PC-3 (cell line): Measurements from ENCODE around the gene NDUFV3. TPM values are rescaled to one million over a fixed set of nuclear protein-coding genes. Genes with fewer than 3 reads are reported as not detected.

Experiments used
- ATAC-seq: fragments of 200-7000 bp; cut with Tn5 transposase; 2 replicates; pipeline ENCODE4 v1.9.1; 2020; ENCODE audit warnings: mild to moderate bottlenecking, moderate library complexity
- BruUV-seq: library from RNA; stranded (reverse); fragments of 400-500 nt; replicated peaks from 2 replicates; lab custom pipeline; 2021; lab: Mats Ljungman, UMichigan
- CTCF ChIA-PET: fragments of 300-600 bp; sonication (Branson Sonifier 250); formaldehyde crosslinking; loops from one replicate; lab custom pipeline; 2022; ENCODE audit warnings: antibody characterized with exemption; lab: Charles Lee
- POLR2A ChIA-PET: fragments of 300-600 bp; sonication (Branson Sonifier 250); formaldehyde crosslinking; loops from one replicate; lab custom pipeline; 2022; ENCODE audit warnings: antibody characterized with exemption; ENCODE audit not compliant: unreplicated experiment; lab: Charles Lee
- DNase-seq: peaks from one replicate; pipeline ENCODE4 v3.0.0-alpha.2; 2015
- H2AFZ ChIP-seq: fragments of 300-600 bp; sonication (generic); 2 replicates; pipeline ENCODE4 v1.6.0; 2016; ENCODE audit warnings: antibody characterized with exemption, low read length
- H3F3A ChIP-seq: fragments of 300-600 bp; sonication (generic); one replicate; pipeline ENCODE4 v1.6.0; 2017; ENCODE audit warnings: antibody characterized with exemption, low read length, control low read depth, mild to moderate bottlenecking; ENCODE audit not compliant: unreplicated experiment
- H3K27ac ChIP-seq: fragments of 300-600 bp; sonication (generic); 2 replicates; pipeline ENCODE4 v1.5.1; 2016; ENCODE audit warnings: mild to moderate bottlenecking, low read length
- H3K27me3 ChIP-seq: fragments of 300-600 bp; sonication (generic); 2 replicates; pipeline ENCODE4 v1.6.1; 2016; ENCODE audit warnings: low read length, mixed read lengths
- H3K36me3 ChIP-seq: fragments of 300-600 bp; sonication (generic); 2 replicates; pipeline ENCODE4 v1.6.1; 2016; ENCODE audit warnings: low read depth, mixed run types, low read length, mixed read lengths
- H3K4me1 ChIP-seq: fragments of 300-600 bp; sonication (generic); 2 replicates; pipeline ENCODE4 v1.5.1; 2016; ENCODE audit warnings: low read length; ENCODE audit not compliant: insufficient read depth
- H3K4me2 ChIP-seq: fragments of 300-600 bp; sonication (generic); 2 replicates; pipeline ENCODE4 v1.6.0; 2016; ENCODE audit warnings: low read length
- H3K4me3 ChIP-seq: fragments of 300-600 bp; sonication (generic); 2 replicates; pipeline ENCODE4 v1.5.1; 2016; ENCODE audit warnings: mild to moderate bottlenecking, low read length, mixed read lengths
- H3K79me2 ChIP-seq: fragments of 300-600 bp; sonication (generic); 2 replicates; pipeline ENCODE4 v1.6.1; 2017; ENCODE audit warnings: low read length, mixed read lengths
- H3K9ac ChIP-seq: fragments of 300-600 bp; sonication (generic); 2 replicates; pipeline ENCODE4 v1.6.0; 2016; ENCODE audit warnings: mild to moderate bottlenecking, low read length
- H3K9me2 ChIP-seq: fragments of 300-600 bp; sonication (generic); replicated peaks from 2 replicates; pipeline ENCODE4 v1.6.1; 2016; ENCODE audit warnings: mixed run types, low read length, mixed read lengths
- H3K9me3 ChIP-seq: fragments of 300-600 bp; sonication (generic); 2 replicates; pipeline ENCODE4 v1.6.1; 2016; ENCODE audit warnings: low read length, mixed read lengths
- H4K20me1 ChIP-seq: fragments of 300-600 bp; sonication (generic); 2 replicates; pipeline ENCODE4 v1.6.1; 2016; ENCODE audit warnings: low read length, mixed read lengths
- EZH2 ChIP-seq: fragments of 300-600 bp; sonication (generic); IDR thresholded peaks from one replicate; pipeline ENCODE4 v1.6.1; 2017; ENCODE audit warnings: antibody characterized with exemption, mild to moderate bottlenecking, low read length; ENCODE audit not compliant: unreplicated experiment
- EZH2phosphoT487 ChIP-seq: fragments of 300-600 bp; sonication (generic); IDR thresholded peaks from 2 replicates; pipeline ENCODE4 v1.6.1; 2018; ENCODE audit warnings: mild to moderate bottlenecking, antibody characterized with exemption, low read length, borderline replicate concordance
- intact Hi-C: fragments of 100-400 bp; cut with micrococcal nuclease; formaldehyde crosslinking; loops from 2 replicates; pipeline ENCODE4 v1.9.0; 2023
- total RNA-seq: library from RNA; depleted of rRNA; stranded (reverse); fragments of >200 nt; gene quantifications from 2 replicates; pipeline ENCODE4 v1.2.3, GENCODE V29; 2014
- TF ChIP-seq, protein P1 (sequence below): fragments of 300-600 bp; sonication (generic); conservative IDR thresholded peaks from 2 replicates; pipeline ENCODE4 v1.5.1; 2017; ENCODE audit warnings: antibody characterized with exemption, low read depth, mild to moderate bottlenecking, low read length

The NDUFV3 gene
- total RNA-seq, 1 experiment from 2014 or later: 61.6 TPM

DNA sequence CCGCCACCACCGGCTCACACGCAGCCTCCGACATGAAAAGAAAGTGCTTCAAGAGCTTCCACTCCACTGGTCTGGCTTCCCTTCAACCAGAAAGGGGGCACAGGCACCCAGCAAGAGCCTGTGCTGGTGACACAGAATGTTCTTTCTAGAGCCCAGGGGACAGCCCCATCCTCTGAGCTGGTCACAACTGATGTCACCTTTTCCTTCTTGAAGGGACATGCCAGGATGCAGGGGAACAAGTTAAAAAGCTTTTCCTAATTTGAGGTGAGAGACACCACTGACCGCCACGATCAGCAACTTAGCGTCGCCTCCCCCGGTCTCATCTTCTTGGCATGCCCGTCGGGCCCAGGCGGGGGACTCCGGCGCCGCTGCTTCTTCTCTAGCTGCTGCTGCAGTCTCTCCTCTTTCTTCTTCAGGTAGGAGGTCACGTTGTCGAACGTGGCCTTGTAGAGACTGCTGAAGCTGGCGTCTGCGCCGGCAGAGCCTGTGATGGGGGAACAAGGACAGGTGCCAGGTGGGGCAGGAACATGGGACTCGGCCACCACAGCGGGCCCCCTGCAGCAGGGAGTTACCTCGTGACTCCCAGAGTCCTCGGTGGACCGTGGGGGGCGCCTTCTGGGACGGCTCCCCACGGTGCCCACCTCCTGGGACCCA lies 43.2 kb upstream of the NDUFV3 start:
- H3K79me2 ChIP-seq: peaks cover 33% of the 10 kb centered on the region

DNA sequence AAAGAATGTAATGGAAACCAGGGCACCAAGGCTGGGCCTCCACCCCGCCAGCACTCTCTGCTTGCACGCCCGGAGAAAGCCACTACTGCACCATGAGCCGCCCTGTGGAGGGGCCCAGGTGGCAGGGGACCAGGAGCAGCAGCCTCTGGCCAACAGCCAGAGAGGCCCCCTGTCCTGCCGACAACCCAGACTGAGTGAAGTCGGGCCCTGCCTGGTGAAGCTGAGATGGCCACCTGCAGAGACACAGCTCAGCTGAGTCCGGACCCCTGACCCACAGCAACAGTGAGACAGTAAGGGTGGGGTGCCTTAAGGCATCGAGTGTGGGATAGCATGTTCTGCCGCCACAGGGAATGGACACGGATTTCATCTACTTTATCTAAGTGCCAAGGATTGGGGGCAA lies 42.6 kb upstream of the NDUFV3 start:
- Histone ChIP-seq H3K79me2 (peaks cover 27% of the 10 kb centered on the region), H3F3A (no peaks in the 10 kb centered on the region), H3K9ac (no peak overlapping the region), H3K4me2 (no peak overlapping the region), H3K4me3 (no peak overlapping the region), H4K20me1 (peaks cover 7% of the 10 kb centered on the region; the same call in 1 of the 2 replicates), H2AFZ (no peak overlapping the region), H3K36me3 (peaks cover 72% of the 10 kb centered on the region), H3K9me2 (no peaks in the 10 kb centered on the region), H3K4me1 (no peaks in the 10 kb centered on the region), H3K9me3 (no peaks in the 10 kb centered on the region), H3K27ac (no peak overlapping the region), H3K27me3 (no peaks in the 10 kb centered on the region)
- intact Hi-C loops: no loop called here
- no TSS peak for BruUV-seq
- TF ChIP-seq EZH2phosphoT487: no peak
- TF ChIP-seq EZH2: no peak
- TF ChIP-seq, protein P1, sequence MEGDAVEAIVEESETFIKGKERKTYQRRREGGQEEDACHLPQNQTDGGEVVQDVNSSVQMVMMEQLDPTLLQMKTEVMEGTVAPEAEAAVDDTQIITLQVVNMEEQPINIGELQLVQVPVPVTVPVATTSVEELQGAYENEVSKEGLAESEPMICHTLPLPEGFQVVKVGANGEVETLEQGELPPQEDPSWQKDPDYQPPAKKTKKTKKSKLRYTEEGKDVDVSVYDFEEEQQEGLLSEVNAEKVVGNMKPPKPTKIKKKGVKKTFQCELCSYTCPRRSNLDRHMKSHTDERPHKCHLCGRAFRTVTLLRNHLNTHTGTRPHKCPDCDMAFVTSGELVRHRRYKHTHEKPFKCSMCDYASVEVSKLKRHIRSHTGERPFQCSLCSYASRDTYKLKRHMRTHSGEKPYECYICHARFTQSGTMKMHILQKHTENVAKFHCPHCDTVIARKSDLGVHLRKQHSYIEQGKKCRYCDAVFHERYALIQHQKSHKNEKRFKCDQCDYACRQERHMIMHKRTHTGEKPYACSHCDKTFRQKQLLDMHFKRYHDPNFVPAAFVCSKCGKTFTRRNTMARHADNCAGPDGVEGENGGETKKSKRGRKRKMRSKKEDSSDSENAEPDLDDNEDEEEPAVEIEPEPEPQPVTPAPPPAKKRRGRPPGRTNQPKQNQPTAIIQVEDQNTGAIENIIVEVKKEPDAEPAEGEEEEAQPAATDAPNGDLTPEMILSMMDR: no peak
- DNase-seq (no peak), ATAC-seq (no peak)
- POLR2A ChIA-PET: no interaction called here
- CTCF ChIA-PET: no interaction called here

More for the DNA sequence above, 43.2 kb upstream of the NDUFV3 start:
- BruUV-seq: no TSS peak
- TF ChIP-seq EZH2phosphoT487 (no peak), EZH2 (no peak)
- TF ChIP-seq, protein P1: no peak
- Histone ChIP-seq H3F3A (no peaks in the 10 kb centered on the region), H3K4me1 (no peaks in the 10 kb centered on the region), H3K9me3 (no peaks in the 10 kb centered on the region), H3K4me2 (no peak overlapping the region), H3K9ac (no peak overlapping the region), H3K36me3 (peaks cover 71% of the 10 kb centered on the region), H3K27ac (no peak overlapping the region), H3K4me3 (no peak overlapping the region), H3K9me2 (no peaks in the 10 kb centered on the region), H2AFZ (no peak overlapping the region), H3K27me3 (no peaks in the 10 kb centered on the region), H4K20me1 (peaks cover 8% of the 10 kb centered on the region)
- ATAC-seq (no peak), DNase-seq (no peak)
- ChIA-PET POLR2A (no interaction called here), CTCF (no interaction called here)
- intact Hi-C loops: no loop called here

DNA sequence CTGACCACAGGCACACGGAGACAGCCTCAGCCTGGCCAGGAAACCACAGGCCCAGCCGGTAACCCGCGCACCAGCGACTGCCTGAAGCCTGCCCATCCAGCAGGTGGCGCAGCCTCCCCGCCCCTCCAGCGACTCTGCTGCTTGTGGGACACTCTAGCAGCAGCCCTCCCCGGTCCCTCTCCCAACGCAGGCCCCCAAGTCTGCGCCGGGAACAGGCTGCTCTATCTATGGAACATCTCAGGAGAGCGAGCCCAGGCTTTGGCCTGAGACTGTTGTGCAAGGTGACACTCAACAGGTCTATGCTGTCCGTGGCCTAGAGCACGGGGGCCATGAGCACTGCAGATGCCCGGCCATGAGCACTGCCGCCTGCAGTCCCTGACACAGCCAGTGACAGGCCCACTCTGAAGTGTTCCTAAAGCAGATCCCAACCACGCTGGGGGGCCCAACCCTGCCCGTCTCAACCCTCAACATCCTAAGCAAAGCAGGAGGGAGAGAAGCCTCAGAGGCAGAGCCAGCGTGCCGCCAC lies 42.2 kb upstream of the NDUFV3 start:
- H3K9me2 ChIP-seq: no peaks in the 10 kb centered on the region
- H3K27ac ChIP-seq: no peak overlapping the region
- TF ChIP-seq, protein P1: peak; percentile 76
- TF ChIP-seq EZH2: no peak
- CTCF ChIA-PET: no interaction called here
- peaks cover 7% of the 10 kb centered on the region; the same call in 1 of the 2 replicates for H4K20me1 ChIP-seq
- no peak overlapping the region for H3K4me3 ChIP-seq
- H2AFZ ChIP-seq: no peak overlapping the region
- H3K9me3 ChIP-seq: no peaks in the 10 kb centered on the region
- no peak overlapping the region for H3K4me2 ChIP-seq
- BruUV-seq: no TSS peak
- ATAC-seq (peak; percentile 64), DNase-seq (peak; percentile 17)
- intact Hi-C loops: no loop called here
- H3K79me2 ChIP-seq: peaks cover 22% of the 10 kb centered on the region
- H3K27me3 ChIP-seq: no peaks in the 10 kb centered on the region
- H3K9ac ChIP-seq: no peak overlapping the region
- peaks cover 75% of the 10 kb centered on the region for H3K36me3 ChIP-seq
- H3K4me1 ChIP-seq: no peaks in the 10 kb centered on the region
- no peaks in the 10 kb centered on the region for H3F3A ChIP-seq
- POLR2A ChIA-PET: no interaction called here
